Left renal cortex interstitium (tissue), 4 donors: ENCODE data around the gene TICRR. TPM values are rescaled to one million over a fixed set of nuclear protein-coding genes. Genes with fewer than 3 reads are reported as not detected.
"Not testable (repeated sequence)": the region's sequence is repeated elsewhere in the genome, so short reads cannot be mapped to it uniquely, and the experiment has no call there.

Experiments used
- DNase-seq, 4 donors: peaks; one replicate each; pipeline ENCODE4 v3.0.0-alpha.2; 2013; ENCODE audit warnings: low read depth in 4 of 4, low spot score in 2 of 4, missing footprints in 1 of 4
- polyA plus RNA-seq, 4 donors: library from polyadenylated mRNA; unstranded; fragments of 120-200 nt; gene quantifications; one replicate each; pipeline ENCODE4 v1.2.1, GENCODE V29; 2013; ENCODE audit not compliant: insufficient read length in 4 of 4

TICRR gene, protein sequence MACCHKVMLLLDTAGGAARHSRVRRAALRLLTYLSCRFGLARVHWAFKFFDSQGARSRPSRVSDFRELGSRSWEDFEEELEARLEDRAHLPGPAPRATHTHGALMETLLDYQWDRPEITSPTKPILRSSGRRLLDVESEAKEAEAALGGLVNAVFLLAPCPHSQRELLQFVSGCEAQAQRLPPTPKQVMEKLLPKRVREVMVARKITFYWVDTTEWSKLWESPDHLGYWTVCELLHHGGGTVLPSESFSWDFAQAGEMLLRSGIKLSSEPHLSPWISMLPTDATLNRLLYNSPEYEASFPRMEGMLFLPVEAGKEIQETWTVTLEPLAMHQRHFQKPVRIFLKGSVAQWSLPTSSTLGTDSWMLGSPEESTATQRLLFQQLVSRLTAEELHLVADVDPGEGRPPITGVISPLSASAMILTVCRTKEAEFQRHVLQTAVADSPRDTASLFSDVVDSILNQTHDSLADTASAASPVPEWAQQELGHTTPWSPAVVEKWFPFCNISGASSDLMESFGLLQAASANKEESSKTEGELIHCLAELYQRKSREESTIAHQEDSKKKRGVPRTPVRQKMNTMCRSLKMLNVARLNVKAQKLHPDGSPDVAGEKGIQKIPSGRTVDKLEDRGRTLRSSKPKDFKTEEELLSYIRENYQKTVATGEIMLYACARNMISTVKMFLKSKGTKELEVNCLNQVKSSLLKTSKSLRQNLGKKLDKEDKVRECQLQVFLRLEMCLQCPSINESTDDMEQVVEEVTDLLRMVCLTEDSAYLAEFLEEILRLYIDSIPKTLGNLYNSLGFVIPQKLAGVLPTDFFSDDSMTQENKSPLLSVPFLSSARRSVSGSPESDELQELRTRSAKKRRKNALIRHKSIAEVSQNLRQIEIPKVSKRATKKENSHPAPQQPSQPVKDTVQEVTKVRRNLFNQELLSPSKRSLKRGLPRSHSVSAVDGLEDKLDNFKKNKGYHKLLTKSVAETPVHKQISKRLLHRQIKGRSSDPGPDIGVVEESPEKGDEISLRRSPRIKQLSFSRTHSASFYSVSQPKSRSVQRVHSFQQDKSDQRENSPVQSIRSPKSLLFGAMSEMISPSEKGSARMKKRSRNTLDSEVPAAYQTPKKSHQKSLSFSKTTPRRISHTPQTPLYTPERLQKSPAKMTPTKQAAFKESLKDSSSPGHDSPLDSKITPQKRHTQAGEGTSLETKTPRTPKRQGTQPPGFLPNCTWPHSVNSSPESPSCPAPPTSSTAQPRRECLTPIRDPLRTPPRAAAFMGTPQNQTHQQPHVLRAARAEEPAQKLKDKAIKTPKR (N-terminal part only)
- polyA plus RNA-seq = 10 to 100 TPM in 2 of 4 donors, 1 to 10 TPM in 2; 6.2 to 15.8 (median 10.8) TPM

DNA sequence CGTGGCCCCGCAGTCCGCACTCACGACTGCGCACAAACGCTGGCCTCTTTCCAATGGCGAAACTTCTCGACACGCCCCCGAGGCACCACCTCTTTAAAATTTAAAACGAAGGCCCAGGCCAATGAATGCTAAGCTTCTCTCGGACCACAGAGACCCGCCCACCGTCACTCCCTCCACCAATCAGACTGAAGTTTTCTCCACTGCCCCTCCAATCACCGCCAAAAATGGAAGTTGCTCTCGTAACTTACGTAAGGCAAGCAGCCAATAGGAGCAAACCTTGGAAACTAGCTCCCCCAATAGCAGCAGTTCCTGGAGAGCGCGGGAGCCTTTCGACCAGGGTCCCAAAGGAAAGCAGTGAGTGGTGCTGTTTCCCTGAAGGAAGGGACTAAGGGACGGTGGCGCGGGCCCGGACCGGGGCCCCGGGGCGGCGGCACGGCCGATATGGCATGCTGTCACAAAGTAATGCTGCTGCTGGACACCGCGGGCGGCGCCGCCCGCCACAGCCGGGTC is at the start of gene TICRR:
TSS of gene TICRR (plus strand) at position 324 of the 510 bp plus-strand sequence. CDS start at position 442, 118 bp downstream.
- peak; percentile 98 to 100 (median 98) for DNase-seq

DNA sequence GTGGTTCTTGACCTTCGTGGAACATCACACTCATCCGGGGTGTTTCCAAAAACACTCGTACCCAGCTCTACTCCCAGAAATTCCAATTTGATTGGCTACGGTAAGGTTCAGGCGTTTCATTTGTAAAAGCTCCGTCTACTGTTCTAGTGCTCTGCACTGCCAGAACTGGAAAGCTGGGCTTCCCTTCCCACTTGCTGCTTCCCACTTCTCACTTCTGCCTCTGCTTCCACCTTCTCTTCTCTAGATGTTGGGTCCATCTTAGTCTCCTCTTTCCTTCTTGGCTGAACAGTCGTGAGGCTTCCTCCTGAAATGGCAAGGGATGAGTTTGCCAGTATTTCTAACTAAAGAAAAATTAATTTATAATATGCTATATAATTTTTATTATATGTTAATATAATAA is 49.1 kb upstream of the TICRR start:
- no peak for DNase-seq

DNA sequence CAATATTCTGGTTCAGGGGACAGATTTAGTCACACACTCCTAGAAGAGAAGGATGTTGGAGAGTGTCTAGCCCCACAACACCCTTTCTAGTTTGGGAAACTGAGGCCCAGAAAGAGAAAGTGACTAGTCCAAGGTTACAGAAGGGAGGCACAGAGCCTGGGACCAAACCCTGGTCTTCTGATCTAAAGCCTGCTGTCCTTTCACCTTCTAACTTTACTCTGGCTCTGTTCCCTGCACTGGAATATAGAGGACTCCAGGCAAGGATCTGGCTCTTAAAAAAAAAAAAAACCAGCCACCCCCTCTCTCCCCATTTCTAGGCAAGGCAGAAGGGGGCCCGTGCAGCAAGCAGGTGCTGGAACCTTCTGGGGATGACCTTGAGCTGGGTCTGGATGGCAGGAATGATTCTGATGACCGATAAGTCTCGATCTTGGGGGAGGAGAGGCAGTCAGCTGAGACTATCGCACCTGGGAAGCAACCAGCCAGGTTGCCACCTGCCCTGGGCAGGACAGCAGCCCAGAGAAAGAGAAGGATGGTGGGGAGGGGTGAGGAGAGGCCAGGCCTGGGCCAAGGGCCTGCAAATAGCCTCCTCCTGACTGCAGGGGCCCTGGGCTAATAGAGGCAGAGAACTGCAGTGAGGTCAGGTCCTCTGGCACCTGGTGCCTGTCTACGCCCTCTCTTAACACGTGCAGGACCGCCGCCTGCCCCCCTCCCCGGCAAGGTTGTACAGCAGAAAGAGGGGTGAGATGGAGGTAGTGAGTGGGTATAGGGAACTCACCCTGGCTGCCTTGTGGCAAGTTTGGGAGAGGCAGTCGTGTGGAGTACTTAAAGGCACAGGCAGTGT is 48.4 kb upstream of the TICRR start:
- DNase-seq = no peak

DNA sequence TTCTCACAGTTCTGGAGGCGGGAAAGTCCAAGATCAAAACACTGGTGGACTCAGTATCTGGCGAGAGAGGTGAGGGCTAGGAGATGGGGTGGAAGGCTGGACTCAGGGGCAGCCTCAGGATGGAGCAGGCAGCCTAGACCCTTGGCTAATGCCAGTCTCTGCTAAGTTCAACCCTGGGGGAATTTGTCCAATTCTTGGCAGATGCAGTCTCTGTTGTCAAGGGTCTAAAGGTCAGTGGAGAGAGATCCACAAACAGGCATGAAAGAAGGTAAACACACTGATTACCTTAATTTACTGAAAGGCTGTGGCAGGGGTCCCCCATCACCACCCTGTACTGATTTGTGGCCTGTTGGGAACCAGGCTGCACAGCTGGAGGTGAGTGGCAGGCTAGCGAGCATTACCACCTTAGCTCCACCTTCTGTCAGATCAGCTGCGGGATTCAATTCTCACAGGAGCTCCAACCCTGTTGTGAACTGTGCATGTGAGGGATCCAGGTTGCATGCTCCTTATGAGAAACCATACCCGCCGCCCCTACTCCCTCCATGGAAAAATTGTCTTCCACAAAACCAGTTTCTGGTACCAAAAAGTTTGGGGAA is 46.4 kb upstream of the TICRR start:
- DNase-seq = no peak

DNA sequence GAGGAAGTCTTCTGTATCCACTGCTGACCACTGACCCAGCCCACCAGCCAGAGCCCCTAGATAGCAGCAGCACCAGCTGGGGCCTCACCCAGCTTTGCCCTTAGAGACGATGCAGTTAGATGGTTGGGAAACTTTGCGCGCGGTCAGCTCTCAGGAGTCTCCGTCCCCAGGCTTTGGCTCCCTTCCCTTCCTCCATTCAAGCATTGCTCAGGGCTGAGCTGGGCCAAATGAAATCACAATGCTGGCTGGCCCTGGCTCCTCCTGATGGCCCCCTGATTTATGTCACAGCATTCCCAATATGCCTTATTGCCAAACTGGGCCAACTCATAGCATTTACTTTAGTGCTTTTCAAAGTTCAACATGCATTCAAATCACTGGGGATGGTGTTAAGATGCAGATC is 44.3 kb upstream of the TICRR start:
- no peak for DNase-seq

DNA sequence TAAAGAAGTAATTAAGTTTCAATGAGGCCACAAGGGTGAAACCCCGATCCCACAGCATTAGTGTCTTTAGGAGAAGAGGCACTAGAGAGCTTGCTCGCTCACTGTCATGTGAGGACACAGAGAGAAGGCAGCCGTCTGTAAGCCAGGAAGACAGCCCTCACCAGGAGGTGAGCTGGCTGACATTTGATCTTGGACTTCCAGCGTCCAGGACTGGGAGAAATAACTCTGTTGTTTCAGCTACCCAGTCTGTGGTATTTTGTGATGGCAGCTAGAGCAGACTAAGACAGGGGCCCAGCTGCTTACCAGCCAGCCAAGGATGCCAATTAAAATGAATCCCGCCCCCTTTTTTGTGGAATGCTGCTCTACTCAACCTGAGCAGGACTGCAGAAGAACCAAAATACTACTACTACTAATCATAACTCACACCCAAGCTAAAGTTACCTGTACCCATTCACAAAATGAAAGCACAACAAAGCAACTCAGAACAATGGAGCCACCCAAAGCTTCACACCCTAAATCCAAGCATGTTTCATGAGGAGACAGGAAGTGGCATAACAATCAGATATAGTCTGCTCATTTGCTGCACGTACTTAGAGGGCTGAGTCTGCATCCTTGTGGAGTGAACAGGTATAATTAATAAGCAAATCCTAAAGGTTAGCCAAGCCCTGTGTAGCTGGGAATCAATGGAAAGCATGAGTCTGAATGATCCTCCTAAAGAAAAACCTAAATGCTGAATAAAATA is 43.3 kb upstream of the TICRR start:
- DNase-seq = no peak

DNA sequence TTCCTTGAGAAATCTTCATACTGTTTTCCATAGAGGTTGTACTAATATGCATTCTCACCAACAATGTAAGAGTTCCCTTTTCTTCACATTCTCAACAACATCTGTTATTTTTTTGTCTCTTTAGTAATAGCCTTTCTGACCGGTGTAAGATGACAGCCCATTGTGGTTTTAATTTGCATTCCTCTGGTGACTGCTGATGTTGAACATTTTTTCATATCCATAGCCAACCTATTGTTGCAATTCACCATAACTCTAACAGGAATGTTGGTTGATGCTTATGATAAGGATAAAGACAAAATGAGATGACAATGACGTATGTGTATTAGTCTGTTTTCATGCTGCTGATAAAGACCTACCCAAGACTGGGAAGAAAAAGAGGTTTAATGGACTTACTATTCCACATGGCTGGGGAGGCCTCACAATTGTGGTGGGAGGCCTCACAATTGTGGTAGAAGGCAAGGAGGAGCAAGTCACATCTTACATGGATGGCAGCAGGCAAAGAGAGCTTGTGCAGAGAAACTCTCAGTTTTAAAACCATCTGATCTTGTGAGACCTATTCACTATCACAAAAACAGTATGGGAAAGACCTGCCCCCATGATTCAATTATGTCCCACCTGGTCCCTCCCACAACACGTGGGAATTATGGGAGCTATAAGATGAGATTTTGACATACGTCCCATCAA is 41.3 kb upstream of the TICRR start:
- DNase-seq = no peak

DNA sequence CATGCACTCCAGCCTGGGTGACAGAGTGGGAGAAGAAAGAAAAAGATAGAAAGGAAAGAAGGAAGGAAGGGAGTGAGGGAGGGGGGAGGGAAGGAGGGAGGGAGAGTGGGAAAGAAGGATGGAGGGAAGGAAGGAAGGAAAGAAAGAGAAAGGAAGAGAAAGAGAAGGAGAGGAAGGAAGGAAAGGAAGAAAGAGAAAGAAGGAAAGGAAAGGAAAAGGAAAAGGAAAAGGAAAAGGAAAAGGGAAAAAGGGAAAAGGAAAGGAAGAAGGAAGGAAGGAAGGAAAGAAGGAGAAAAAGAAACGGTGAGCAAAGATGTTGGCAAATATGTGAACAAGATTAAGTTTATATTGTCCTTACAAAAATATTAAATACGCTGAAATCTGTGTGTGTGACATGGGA is 36.2 kb upstream of the TICRR start:
- no peak for DNase-seq

DNA sequence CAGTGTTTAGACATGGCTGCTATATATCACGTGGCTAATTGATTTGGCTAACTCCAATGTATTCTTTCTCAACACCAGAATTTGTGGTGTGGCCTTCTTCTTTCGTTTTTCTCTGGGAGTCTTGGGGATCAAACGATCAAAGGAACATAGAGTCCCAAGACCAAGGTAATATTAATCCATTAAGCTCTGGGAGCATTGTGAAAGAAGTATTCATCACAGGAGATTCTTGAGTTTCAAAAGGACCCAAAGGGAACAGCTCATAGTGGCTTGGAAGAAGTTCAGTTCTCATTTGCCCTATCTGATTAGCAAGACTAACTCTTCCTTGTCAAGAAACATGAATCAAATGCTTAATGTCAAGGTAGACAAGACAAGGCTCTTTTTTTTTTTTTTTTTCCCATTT is 32.9 kb upstream of the TICRR start:
- DNase-seq = no peak

DNA sequence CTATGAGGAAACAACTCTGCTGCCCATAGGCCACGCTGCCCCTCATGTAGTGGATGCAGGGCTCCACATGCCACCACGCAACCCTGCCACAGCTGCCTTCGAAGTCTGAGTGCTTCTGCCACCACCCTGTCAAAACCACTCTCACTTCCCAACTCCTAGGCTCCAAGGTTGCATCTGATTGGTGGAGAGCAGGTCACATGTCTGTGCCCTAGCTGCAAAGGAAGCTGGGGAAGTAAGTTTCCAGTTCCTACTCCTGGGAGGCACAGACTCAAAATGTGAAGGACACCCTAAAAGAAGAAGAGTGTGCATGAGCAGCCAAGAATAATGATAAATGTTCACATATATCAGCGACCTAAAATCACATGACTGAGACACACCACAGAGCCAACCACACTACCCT is 31.9 kb upstream of the TICRR start:
- DNase-seq = no peak

DNA sequence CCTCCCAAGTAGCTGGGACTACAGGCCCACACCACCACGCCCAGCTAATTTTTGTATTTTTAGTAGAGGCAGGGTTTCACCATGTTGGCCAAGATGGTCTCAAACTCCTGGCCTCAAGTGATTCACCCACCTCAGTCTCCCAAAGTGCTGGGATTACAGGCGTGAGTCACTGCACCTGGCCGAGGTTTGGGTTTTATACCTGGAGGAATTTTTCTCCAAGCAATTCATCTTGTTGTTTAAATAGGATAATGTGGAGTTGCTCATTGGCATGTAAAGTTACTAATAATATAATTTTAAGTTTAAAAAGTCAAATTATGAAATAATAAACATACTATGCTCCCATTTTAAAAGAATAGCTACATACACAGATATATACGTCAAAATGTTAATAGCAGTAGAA is 26.1 kb upstream of the TICRR start:
- not testable (repeated sequence) for DNase-seq

DNA sequence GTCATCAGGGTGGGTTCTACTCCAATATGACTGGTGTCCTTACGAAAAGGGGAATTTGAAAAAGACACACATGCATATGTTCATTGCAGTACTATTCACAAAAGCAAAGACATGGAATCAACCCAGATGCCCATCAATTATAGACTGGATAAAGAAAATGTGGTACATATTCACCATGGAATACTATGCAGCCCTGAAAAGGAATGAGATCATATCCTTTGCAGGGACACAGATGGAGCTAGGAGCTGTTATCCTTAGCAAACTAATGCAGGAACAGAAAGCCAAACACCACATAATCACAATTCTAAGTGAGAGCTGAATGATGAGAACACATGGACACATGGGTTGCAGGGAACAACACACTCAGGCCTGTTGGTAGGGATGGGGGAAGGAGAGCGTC is 24.8 kb upstream of the TICRR start:
- DNase-seq = no peak

DNA sequence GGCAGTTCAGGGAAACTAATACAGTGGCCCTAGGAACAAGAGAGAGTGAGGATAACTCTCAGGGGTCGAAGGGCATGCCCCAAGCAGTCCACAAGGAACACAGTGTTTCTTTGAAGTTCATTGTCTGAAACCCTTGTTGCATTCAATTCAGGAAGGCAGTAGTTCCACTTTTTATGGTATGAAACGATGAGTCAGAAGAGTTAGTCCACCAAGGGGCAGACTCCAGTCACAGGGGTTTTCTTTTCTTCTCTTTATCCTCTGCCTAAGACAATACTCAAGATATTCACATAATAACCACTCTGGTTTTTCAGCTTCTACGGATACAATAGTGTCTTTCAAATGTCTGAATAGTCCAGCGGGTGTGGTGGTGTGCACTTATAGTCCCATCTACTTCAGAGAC is 23.7 kb upstream of the TICRR start:
- DNase-seq = no peak

DNA sequence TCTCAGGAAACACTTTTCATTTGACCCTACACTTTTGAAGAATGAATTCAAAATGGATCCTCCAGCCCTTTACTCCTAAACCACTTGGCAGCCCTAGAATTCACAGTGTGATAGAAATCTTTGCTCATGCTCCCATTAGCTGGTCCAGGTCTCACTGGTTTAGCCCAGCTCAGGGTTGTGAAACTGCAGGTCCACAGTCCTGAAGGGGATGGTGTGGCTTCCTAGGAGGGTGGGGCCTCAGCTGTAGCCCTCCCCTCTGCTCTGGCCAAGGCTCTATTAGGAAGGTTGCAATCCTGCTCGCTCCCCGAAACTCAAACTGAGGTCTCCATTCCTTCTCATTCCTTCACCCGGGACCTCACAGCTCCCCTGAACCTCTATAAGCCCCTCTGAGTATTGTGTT is 21.6 kb upstream of the TICRR start:
- DNase-seq = no peak

DNA sequence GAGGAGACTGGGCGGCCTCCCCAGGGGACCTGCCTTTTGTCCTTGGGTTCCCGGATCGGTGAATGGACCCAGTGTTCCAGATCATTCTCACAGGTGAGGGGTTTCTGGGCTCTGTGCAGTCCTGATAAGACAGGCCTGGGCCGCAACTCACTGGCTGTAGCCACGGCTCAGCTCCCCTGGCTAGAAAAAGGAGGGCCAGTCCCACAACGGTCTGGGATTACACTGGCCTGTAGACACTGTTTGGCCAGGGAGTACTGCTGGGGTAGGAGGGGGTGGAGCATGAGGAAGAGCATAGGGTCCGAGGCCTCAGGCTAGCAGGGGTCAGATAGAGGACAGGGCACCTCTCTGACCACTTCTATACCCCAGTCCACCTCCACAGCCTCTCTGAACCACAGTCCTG is 21.0 kb upstream of the TICRR start:
- no peak for DNase-seq

DNA sequence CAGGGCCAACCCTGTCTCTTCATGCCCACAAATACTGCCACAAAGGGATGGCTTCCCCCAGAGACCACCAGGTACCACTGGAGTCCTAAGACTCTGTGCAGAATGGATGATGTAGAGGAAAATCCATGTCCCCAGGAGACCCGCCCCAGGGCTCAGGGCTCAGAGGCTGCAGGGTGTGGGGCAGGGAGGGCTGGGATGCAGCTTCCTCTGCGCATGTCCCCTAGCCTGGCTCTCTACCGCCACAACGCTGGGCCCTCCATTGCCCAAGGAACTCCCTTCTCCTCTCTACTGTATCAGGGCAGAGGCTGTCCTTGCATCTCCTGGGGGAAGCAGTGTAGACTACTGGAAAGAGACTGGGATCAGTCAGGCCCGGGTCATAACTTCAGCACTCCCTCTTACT is 19.5 kb upstream of the TICRR start:
- DNase-seq = no peak

DNA sequence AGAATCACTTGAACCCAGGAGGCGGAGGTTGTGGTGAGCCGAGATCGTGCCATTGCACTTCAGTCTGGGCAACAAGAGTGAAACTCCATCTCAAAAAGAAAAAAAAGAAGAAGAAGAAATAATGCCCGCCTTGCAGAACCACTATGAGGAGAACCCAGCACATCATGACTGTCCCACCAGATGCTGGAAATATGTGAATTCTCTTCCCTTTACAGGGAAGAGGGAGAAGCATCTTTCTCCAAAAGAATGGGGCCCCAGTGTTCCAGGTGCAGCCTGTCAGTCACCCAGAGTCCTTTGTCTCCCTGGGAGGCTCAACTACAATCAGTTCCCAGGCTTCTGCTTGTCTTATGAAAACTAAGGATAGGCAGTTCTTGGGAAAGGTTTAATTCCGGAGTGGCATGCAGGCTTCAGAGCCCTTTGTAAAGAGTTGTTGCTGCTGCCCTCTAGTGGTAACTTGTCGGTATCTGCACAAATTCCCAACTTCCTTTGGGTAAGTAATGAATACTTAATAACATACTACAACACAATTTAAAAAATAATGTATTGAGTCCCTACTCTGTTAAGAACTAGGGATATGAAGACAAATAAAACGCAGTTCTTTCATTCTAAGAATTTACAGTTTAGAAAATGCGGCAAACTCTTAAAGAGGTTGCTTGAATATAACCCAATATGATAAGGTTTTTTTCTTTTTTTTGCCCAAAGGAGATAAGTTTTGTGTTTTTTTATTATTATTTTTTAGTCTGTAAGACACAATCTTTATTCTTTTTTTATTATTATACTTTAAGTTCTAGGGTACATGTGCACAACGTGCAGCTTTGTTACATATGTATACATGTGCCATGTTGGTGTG is 18.6 kb upstream of the TICRR start:
- peak in 3 of 4 donors; percentile 30 to 63 (median 41) for DNase-seq
